ENCODE results near the gene TEX53.

The TEX53 gene

GRCh38 chr9:114685951-114686350 lies 28.3 kb upstream of the TEX53 start:
- Histone ChIP-seq H3K4me2 (ENCODE audit: insufficient read depth, low read length) (no peak overlapping the region), H3K9ac (ENCODE audit: low read depth, low read length) (no peak overlapping the region)
- no peak for ATAC-seq (ENCODE audit: insufficient read depth, low read depth)

GRCh38 chr9:114684036-114684435 lies 26.4 kb upstream of the TEX53 start:
- no peak overlapping the region for H3K27ac ChIP-seq (ENCODE audit: low read length)
- no peak for TF ChIP-seq CTCF (IDR thresholded peaks at IDR 0.05; ENCODE audit: borderline replicate concordance, extremely low read depth, low read length, poor library complexity, severe bottlenecking)
- TF ChIP-seq EZH2 (IDR thresholded peaks at IDR 0.05; ENCODE audit: borderline replicate concordance, low read depth, low read length, severe bottlenecking): no peak

More at GRCh38 chr9:114685951-114686350, 28.3 kb upstream of the TEX53 start:
- no peak overlapping the region for H3K4me3 ChIP-seq (ENCODE audit: low read depth in 1 of 2, low read length in 2 of 2)
- DNase-seq: no peak
- H3K27me3 ChIP-seq (ENCODE audit: insufficient read depth, low read length, poor library complexity): no peaks in the 10 kb centered on the region
- H3K79me2 ChIP-seq (ENCODE audit: insufficient read depth, low read length): no peaks in the 10 kb centered on the region
- no peaks in the 10 kb centered on the region for H3K9me3 ChIP-seq (ENCODE audit: insufficient read depth, low read length, severe bottlenecking)
- H3K36me3 ChIP-seq (ENCODE audit: insufficient read depth, low read length): no peaks in the 10 kb centered on the region
- no peaks in the 10 kb centered on the region for H4K20me1 ChIP-seq (ENCODE audit: insufficient read depth, low read length)
- H3K4me1 ChIP-seq (ENCODE audit: insufficient read depth, low read length): peaks cover 7% of the 10 kb centered on the region
- H2AFZ ChIP-seq (ENCODE audit: low read depth, low read length): no peak overlapping the region
- no peak overlapping the region for H3K27ac ChIP-seq (ENCODE audit: low read length)
- no peak for TF ChIP-seq EZH2 (IDR thresholded peaks at IDR 0.05; ENCODE audit: borderline replicate concordance, low read depth, low read length, severe bottlenecking)
- TF ChIP-seq CTCF (IDR thresholded peaks at IDR 0.05; ENCODE audit: borderline replicate concordance, extremely low read depth, low read length, poor library complexity, severe bottlenecking): no peak

GRCh38 chr9:114682846-114683245 lies 25.2 kb upstream of the TEX53 start:
- H3K4me2 ChIP-seq (ENCODE audit: insufficient read depth, low read length): no peak overlapping the region
- TF ChIP-seq EZH2 (IDR thresholded peaks at IDR 0.05; ENCODE audit: borderline replicate concordance, low read depth, low read length, severe bottlenecking) (no peak), CTCF (IDR thresholded peaks at IDR 0.05; ENCODE audit: borderline replicate concordance, extremely low read depth, low read length, poor library complexity, severe bottlenecking) (no peak)
- H3K27ac ChIP-seq (ENCODE audit: low read length): no peak overlapping the region
- H4K20me1 ChIP-seq (ENCODE audit: insufficient read depth, low read length): no peaks in the 10 kb centered on the region
- no peaks in the 10 kb centered on the region for H3K79me2 ChIP-seq (ENCODE audit: insufficient read depth, low read length)
- no peaks in the 10 kb centered on the region for H3K27me3 ChIP-seq (ENCODE audit: insufficient read depth, low read length, poor library complexity)
- H3K4me3 ChIP-seq (ENCODE audit: low read depth in 1 of 2, low read length in 2 of 2): no peak overlapping the region
- no peaks in the 10 kb centered on the region for H3K36me3 ChIP-seq (ENCODE audit: insufficient read depth, low read length)
- no peak overlapping the region for H2AFZ ChIP-seq (ENCODE audit: low read depth, low read length)
- no peak for ATAC-seq (ENCODE audit: insufficient read depth, low read depth)
- H3K4me1 ChIP-seq (ENCODE audit: insufficient read depth, low read length): peaks cover 2% of the 10 kb centered on the region
- H3K9ac ChIP-seq (ENCODE audit: low read depth, low read length): no peak overlapping the region
- no peak for DNase-seq
- H3K9me3 ChIP-seq (ENCODE audit: insufficient read depth, low read length, severe bottlenecking): no peaks in the 10 kb centered on the region

More at GRCh38 chr9:114684036-114684435, 26.4 kb upstream of the TEX53 start:
- Histone ChIP-seq H4K20me1 (ENCODE audit: insufficient read depth, low read length) (no peaks in the 10 kb centered on the region), H2AFZ (ENCODE audit: low read depth, low read length) (no peak overlapping the region), H3K9ac (ENCODE audit: low read depth, low read length) (no peak overlapping the region), H3K36me3 (ENCODE audit: insufficient read depth, low read length) (no peaks in the 10 kb centered on the region), H3K4me3 (ENCODE audit: low read depth in 1 of 2, low read length in 2 of 2) (no peak overlapping the region), H3K9me3 (ENCODE audit: insufficient read depth, low read length, severe bottlenecking) (no peaks in the 10 kb centered on the region), H3K79me2 (ENCODE audit: insufficient read depth, low read length) (no peaks in the 10 kb centered on the region), H3K4me1 (ENCODE audit: insufficient read depth, low read length) (no peaks in the 10 kb centered on the region), H3K4me2 (ENCODE audit: insufficient read depth, low read length) (no peak overlapping the region), H3K27me3 (ENCODE audit: insufficient read depth, low read length, poor library complexity) (no peaks in the 10 kb centered on the region)
- DNase-seq: no peak
- no peak for ATAC-seq (ENCODE audit: insufficient read depth, low read depth)
